Spinal cord (tissue), 10 donors: Measurements from ENCODE around the gene NRXN2. TPM values are rescaled to one million over a fixed set of nuclear protein-coding genes. Genes with fewer than 3 reads are reported as not detected.
A peak's percentile ranks its signal among the peaks of the same experiment; 100 is the strongest.

Experiments used
- DNase-seq, 6 donors: peaks; one replicate each; pipeline versions ENCODE4 v3.0.0 to v3.0.0-alpha.2; 2013 to 2015; ENCODE audit warnings: low spot score in 6 of 6, low read depth in 4 of 6
- H3K27ac ChIP-seq: one replicate; pipeline ENCODE4 v1.5.1; 2013; ENCODE audit warnings: low read depth, low read length, control low read depth
- H3K27me3 ChIP-seq: one replicate; pipeline ENCODE4 v1.6.1; 2013; ENCODE audit warnings: low read length; ENCODE audit not compliant: control insufficient read depth, insufficient read depth
- H3K36me3 ChIP-seq: one replicate; pipeline ENCODE4 v1.6.1; 2013; ENCODE audit warnings: low read length; ENCODE audit not compliant: control insufficient read depth, insufficient read depth
- H3K4me1 ChIP-seq: one replicate; pipeline ENCODE4 v1.6.1; 2013; ENCODE audit warnings: low read length; ENCODE audit not compliant: control insufficient read depth, insufficient read depth
- H3K4me3 ChIP-seq: one replicate; pipeline ENCODE4 v1.5.1; 2013; ENCODE audit warnings: low read depth, low read length, control low read depth
- H3K9me3 ChIP-seq: one replicate; pipeline ENCODE4 v1.6.1; 2013; ENCODE audit warnings: low read length; ENCODE audit not compliant: control insufficient read depth, insufficient read depth
- WGBS: methylation state at CpG from one replicate; pipeline ENCODE4 v1.1.5; 2013; ENCODE audit warnings: missing lambda C conversion rate; ENCODE audit not compliant: insufficient coverage; 5-methylcytosine and 5-hydroxymethylcytosine counted together
- polyA plus RNA-seq, 2 donors: library from polyadenylated mRNA; unstranded; fragments of 120-200 nt; gene quantifications; one replicate each; pipeline ENCODE4 v1.2.1, GENCODE V29; 2013; ENCODE audit not compliant: insufficient read length in 2 of 2
- total RNA-seq, 2 donors: library from RNA; depleted of rRNA in 1 of 2; stranded (reverse); fragments of 120-200 nt in 1 of 2; fragments of >200 nt in 1 of 2; gene quantifications; one replicate each; pipeline versions ENCODE4 v1.2.3 to v1.2.4, GENCODE V29; 2013 to 2014
- donor health status: healthy.

Gene NRXN2
- total and polyA plus RNA-seq, 4 donors, result 68.0 to 424 (median 280) TPM

DNA sequence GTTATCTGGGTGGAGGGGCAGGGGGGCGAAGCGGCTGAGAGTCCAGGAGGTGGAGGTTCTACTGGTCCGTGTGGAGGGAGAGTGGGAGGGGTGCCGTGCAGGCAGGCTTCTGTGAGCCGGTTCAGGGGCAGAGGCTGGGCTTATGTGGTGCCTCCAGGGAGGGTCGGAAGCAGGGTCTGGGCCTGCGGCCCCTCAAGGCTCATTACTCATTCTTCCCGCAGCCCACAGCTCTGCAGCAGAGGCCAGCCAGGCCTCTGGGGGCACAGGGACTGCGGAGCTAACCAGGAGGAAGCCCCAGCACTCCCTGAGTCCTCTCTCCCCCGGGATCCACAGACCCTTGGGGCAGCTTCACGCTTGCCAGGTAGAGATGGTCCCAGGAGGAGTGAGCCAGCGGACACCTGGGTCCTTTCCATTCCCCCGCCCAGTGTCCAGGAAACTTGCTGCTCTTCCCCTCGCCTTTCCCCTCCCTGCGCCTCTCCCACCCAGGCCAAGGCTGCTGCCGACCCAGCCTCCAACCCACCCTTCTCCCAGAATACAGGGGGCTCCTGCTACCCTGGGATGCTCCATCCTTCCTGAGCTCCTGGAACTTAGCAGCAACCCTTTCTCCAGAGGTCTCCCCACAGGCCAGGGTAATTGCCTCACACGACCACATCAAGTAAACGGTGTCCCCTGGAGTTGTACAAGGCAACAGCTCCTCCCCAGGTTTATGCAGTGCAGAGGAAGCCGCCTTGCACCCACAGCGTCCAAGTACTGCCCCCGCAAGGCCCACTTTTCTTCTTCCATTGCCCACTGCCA is 6.3 kb downstream of the NRXN2 start:
- Histone ChIP-seq H3K4me3 (no peak overlapping the region), H3K36me3 (peaks cover 46% of the 10 kb centered on the region), H3K9me3 (no peaks in the 10 kb centered on the region), H3K27me3 (peaks cover 11% of the 10 kb centered on the region), H3K27ac (no peak overlapping the region), H3K4me1 (peaks cover 83% of the 10 kb centered on the region)
- no peak for DNase-seq
- WGBS, result 38% methylated on average over 21 of the region's 21 CpGs

DNA sequence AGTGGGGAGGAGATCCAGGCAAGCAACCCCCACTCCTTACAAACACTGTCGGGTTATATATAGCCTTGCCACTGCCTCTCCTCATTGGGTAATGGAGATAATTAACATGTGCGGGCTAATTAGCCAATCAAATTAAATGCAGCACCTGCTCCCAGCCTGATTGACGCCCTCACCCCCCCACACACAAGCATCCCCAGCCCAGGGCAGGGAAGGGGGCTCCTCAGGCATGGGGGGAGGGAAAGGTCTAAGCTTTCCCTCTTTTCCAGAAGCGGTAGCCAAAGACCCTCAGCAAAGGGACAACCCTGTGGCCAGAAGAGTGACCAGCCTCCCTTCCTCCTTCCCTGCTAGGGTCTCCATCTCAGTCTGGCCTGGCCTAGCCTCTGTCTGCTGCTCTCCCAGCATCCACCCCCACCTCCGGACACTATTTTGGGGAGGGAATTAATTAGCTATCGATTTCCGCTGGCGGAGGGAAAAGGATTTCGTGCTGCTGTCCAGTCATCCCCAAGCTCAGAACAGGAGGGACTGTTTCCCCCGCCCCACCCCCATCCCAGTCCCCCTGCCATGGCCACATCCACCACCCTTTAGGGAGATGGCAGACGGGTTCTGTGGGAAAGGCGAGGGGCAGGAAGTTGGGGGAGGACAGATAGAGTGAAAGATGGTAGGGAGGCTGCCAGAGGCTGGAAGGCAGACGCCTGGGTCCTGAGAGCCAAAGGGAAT is 7.1 kb downstream of the NRXN2 start:
- 25% methylated on average over 1 of the region's 13 CpGs for WGBS
- Histone ChIP-seq H3K4me1 (peaks cover 83% of the 10 kb centered on the region), H3K36me3 (peaks cover 42% of the 10 kb centered on the region), H3K4me3 (no peak overlapping the region), H3K27me3 (peaks cover 15% of the 10 kb centered on the region), H3K27ac (no peak overlapping the region), H3K9me3 (no peaks in the 10 kb centered on the region)
- DNase-seq, result peak in 2 of 6 donors; percentile 54 to 72

DNA sequence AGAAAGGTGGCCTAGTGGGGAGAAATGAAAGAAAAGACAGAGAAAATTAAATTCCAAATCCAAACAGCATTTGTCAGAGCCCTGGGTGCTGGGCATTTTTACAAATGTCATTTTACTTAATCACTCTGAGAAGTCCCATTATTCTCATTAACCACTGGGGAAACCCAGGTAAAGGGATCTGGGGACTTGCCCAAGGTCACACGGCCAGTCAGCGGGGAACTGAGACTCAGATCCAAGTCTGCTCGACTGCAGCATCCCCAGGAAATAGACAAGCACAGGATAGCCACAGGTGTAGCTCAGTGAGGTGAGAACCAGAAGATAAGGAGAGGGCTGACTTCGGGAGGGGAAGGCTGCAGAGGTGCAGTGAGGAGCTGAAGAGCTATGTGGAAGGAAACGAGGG is 7.9 kb downstream of the NRXN2 start:
- H3K27me3 ChIP-seq, result peaks cover 15% of the 10 kb centered on the region

DNA sequence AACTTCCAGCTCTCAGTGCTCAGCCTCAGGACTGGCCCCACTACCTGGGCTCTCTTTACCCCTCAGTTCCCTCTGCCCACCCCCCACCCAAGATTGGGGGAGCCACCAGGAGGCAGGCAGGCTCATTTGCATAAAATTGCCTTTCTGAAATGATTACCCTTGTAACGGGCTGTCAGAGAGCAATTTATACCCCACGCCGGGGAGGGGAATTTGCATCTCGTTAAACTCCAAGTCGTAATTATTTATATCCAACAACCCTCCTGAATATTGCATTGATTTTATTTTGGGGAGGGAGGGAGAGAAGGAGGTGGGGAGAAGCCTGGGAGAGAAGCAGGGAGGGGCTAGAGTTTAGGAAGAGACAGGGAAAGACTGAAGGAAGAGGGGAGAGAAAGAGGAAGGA is 8.3 kb downstream of the NRXN2 start:
- WGBS, result no CpG with 5 or more reads among the region's 5 CpGs
- peaks cover 35% of the 10 kb centered on the region for H3K36me3 ChIP-seq
- peak in 1 of 6 donors; percentile 85 for DNase-seq
- no peaks in the 10 kb centered on the region for H3K9me3 ChIP-seq
- H3K27ac ChIP-seq, result no peak overlapping the region
- peaks cover 15% of the 10 kb centered on the region for H3K27me3 ChIP-seq
- peaks cover 83% of the 10 kb centered on the region for H3K4me1 ChIP-seq
- no peak overlapping the region for H3K4me3 ChIP-seq

More for the DNA sequence above, 7.9 kb downstream of the NRXN2 start:
- H3K36me3 ChIP-seq, result peaks cover 35% of the 10 kb centered on the region
- H3K4me1 ChIP-seq, result peaks cover 82% of the 10 kb centered on the region
- no peak for DNase-seq
- H3K4me3 ChIP-seq, result no peak overlapping the region
- no peaks in the 10 kb centered on the region for H3K9me3 ChIP-seq
- WGBS, result 62% methylated on average over 5 of the region's 5 CpGs
- H3K27ac ChIP-seq, result no peak overlapping the region

DNA sequence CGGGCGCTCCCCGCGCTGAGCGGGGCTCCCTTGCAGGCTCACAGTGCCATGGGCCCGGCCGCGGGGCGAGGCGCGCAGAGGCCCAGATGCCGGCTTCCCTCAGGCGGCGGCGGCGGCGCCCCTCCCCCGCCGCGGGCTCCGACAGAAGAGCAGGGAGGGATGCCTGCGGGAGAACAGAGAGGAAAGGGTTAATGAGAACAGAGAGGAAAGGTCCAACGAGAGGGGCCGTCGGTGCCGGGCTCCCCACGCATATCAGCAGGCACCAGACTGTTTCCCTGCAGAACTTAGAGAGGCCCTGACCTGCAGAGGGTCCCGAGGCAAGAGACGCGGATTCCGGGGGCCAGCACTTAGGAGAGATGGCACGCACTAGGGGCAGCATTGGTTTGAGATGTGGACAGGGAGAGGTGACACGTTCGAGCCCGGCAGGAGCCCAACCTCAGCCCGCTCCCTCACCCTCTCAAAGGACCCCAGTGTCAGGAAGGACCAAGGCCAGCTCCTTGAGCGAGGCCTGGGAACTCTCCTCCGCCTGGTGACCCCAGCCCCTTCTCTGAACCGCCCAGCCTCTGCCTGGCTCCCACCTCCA is 9.1 kb downstream of the NRXN2 start:
- peak in 2 of 6 donors; percentile 48 to 55 for DNase-seq
- WGBS, result 16% methylated on average over 32 of the region's 39 CpGs
- no peak overlapping the region for H3K27ac ChIP-seq
- peaks cover 79% of the 10 kb centered on the region for H3K4me1 ChIP-seq
- H3K4me3 ChIP-seq, result no peak overlapping the region
- H3K36me3 ChIP-seq, result peaks cover 29% of the 10 kb centered on the region
- no peaks in the 10 kb centered on the region for H3K9me3 ChIP-seq
- peaks cover 15% of the 10 kb centered on the region for H3K27me3 ChIP-seq

DNA sequence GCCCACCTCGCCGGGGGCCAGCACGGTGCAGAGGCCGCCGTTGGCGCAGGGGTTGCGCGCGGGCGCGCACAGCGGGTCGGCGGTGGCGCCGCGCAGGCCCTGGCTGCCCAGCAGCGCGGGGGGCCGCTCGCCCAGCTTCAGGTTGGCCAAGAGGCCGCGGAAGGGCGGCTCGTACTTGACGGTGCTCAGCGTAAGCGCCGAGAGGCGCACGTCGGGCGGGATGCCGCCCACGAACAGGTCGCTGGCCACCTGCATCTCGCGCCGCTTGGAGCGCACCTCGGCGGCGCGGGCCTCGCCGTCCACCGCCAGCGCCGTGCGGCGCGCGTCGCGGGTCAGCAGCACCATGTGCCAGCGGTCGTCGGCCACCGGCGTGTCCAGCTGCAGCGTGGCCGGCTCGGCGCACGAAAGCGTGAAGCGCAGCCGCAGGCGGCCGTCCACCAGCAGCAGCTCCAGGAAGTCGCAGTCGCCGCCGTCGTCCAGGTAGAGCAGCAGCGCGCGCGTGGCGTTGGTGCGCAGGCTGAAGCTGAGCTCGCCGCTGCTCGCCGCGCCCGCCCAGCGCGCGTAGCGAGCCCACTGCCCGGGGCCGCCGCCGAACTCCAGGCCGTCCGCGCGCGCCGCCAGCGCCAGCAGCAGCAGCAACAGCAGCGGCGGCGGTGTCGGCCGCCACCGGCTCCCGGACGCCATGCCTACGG is 9.8 kb downstream of the NRXN2 start:
- 13% methylated on average over 111 of the region's 111 CpGs for WGBS
- DNase-seq, result peak in 2 of 6 donors; percentile 61 to 64
- no peaks in the 10 kb centered on the region for H3K9me3 ChIP-seq
- no peak overlapping the region for H3K27ac ChIP-seq
- peaks cover 75% of the 10 kb centered on the region for H3K4me1 ChIP-seq
- H3K4me3 ChIP-seq, result no peak overlapping the region
- H3K27me3 ChIP-seq, result peaks cover 15% of the 10 kb centered on the region
- H3K36me3 ChIP-seq, result peaks cover 25% of the 10 kb centered on the region

DNA sequence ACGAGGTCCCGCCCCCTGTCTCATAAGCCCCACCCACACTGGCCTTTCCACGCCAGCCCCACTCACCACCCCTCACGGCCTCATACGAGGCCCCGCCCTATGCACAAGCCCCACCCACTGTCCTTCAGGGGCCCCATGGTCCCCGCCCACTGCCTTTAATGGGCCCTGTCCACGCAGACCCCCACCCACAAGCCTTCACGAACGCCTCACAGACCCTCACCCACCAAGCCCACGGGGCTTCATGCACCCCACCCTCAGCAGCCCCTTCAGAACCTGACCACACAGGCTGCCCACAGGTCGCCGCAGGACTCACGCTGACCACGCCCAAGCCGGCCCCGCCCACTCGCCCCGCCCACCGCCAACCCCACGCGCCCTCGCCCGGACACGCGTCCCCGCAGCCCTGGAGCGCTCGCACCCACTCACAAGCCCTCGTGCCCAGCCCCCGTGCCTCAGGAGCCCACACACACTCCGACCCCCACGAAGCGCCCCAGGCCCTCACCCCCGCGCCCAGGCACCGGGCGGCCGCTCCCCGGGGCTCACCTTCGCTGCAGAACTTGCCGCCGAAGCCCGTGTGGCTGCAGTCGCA is 10.5 kb downstream of the NRXN2 start:
- Histone ChIP-seq H3K9me3 (no peaks in the 10 kb centered on the region), H3K36me3 (peaks cover 21% of the 10 kb centered on the region), H3K4me1 (peaks cover 69% of the 10 kb centered on the region), H3K4me3 (no peak overlapping the region), H3K27me3 (peaks cover 15% of the 10 kb centered on the region), H3K27ac (no peak overlapping the region)
- no peak for DNase-seq
- WGBS, result 38% methylated on average over 45 of the region's 45 CpGs

DNA sequence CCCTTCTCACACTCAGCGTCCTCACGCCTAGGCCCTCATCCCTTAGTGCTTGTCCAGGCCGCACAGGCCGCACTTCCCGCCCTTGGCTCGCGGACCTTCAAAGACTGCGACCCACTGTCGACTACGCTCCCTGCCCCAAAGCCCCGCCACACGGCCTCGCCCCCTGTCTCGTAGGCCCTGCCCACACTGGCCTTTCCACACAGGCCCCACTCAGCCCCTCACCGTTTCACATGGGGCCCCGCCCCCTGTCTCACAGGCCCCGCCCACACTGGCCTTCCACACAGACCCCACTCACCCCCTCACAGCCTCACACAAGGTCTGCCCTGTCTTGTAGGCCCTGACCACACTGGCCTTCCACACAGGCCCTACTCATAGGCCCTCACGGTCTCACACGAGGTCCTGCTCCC is 11.0 kb downstream of the NRXN2 start:
- 78% methylated on average over 19 of the region's 19 CpGs for WGBS
- H3K4me3 ChIP-seq, result no peak overlapping the region
- DNase-seq, result no peak

More for the DNA sequence above, 11.0 kb downstream of the NRXN2 start:
- Histone ChIP-seq H3K27me3 (peaks cover 15% of the 10 kb centered on the region), H3K36me3 (peaks cover 16% of the 10 kb centered on the region), H3K9me3 (no peaks in the 10 kb centered on the region), H3K27ac (no peak overlapping the region), H3K4me1 (peaks cover 63% of the 10 kb centered on the region)
